Measurements from ENCODE around the gene ZBTB38. TPM values are rescaled to one million over a fixed set of nuclear protein-coding genes. Genes with fewer than 3 reads are reported as not detected.

The ZBTB38 gene
- total RNA-seq, 6 experiments from 2014 or later: 146 to 172 (median 158) TPM

GRCh38 chr3:141370065-141370533 is 1.8 kb downstream of the ZBTB38 start:
- H3K9me3 Mint-ChIP-seq: peaks cover 21% of the 10 kb centered on the region
- peak overlapping the region; percentile 86 for H3K4me3 Mint-ChIP-seq
- peaks cover 3% of the 10 kb centered on the region for H3K27me3 Mint-ChIP-seq (ENCODE audit: insufficient read depth)
- peak; percentile 73 for DNase-seq
- H3K4me1 Mint-ChIP-seq (ENCODE audit: low read depth): peaks cover 94% of the 10 kb centered on the region
- TF ChIP-seq CTCF (IDR thresholded peaks at IDR 0.05): peak; percentile 16; the same call in 1 of the 2 replicates
- peak overlapping the region; percentile 100 for H3K27ac Mint-ChIP-seq
- peaks cover 60% of the 10 kb centered on the region for H3K36me3 Mint-ChIP-seq (ENCODE audit: low read depth)

GRCh38 chr3:141371882-141372281 is 3.6 kb downstream of the ZBTB38 start:
- DNase-seq: no peak
- H3K9me3 Mint-ChIP-seq: peaks cover 21% of the 10 kb centered on the region
- peak overlapping the region; percentile 71 for H3K27ac Mint-ChIP-seq
- H3K4me1 Mint-ChIP-seq (ENCODE audit: low read depth): peaks cover 92% of the 10 kb centered on the region
- TF ChIP-seq CTCF (IDR thresholded peaks at IDR 0.05): no peak
- H3K27me3 Mint-ChIP-seq (ENCODE audit: insufficient read depth): peaks cover 2% of the 10 kb centered on the region; the same call in 1 of the 2 replicates
- H3K36me3 Mint-ChIP-seq (ENCODE audit: low read depth): peaks cover 78% of the 10 kb centered on the region
- H3K4me3 Mint-ChIP-seq: no peak overlapping the region

GRCh38 chr3:141372656-141373055 is 4.4 kb downstream of the ZBTB38 start:
- no peak for TF ChIP-seq CTCF (IDR thresholded peaks at IDR 0.05)
- H3K4me3 Mint-ChIP-seq: no peak overlapping the region; the same call in 1 of the 2 replicates
- no peaks in the 10 kb centered on the region; the same call in 1 of the 2 replicates for H3K27me3 Mint-ChIP-seq (ENCODE audit: insufficient read depth)
- H3K9me3 Mint-ChIP-seq: peaks cover 21% of the 10 kb centered on the region
- DNase-seq: no peak
- H3K4me1 Mint-ChIP-seq (ENCODE audit: low read depth): peaks cover 87% of the 10 kb centered on the region
- H3K27ac Mint-ChIP-seq: peak overlapping the region; percentile 70
- H3K36me3 Mint-ChIP-seq (ENCODE audit: low read depth): peaks cover 81% of the 10 kb centered on the region

GRCh38 chr3:141373232-141373631 is 4.9 kb downstream of the ZBTB38 start:
- Mint-ChIP-seq H3K9me3 (peaks cover 21% of the 10 kb centered on the region), H3K27me3 (ENCODE audit: insufficient read depth) (no peaks in the 10 kb centered on the region; the same call in 1 of the 2 replicates), H3K36me3 (ENCODE audit: low read depth) (peaks cover 87% of the 10 kb centered on the region), H3K4me1 (ENCODE audit: low read depth) (peaks cover 81% of the 10 kb centered on the region), H3K27ac (peak overlapping the region; percentile 70), H3K4me3 (no peak overlapping the region)
- no peak for TF ChIP-seq CTCF (IDR thresholded peaks at IDR 0.05)
- no peak for DNase-seq

DNA sequence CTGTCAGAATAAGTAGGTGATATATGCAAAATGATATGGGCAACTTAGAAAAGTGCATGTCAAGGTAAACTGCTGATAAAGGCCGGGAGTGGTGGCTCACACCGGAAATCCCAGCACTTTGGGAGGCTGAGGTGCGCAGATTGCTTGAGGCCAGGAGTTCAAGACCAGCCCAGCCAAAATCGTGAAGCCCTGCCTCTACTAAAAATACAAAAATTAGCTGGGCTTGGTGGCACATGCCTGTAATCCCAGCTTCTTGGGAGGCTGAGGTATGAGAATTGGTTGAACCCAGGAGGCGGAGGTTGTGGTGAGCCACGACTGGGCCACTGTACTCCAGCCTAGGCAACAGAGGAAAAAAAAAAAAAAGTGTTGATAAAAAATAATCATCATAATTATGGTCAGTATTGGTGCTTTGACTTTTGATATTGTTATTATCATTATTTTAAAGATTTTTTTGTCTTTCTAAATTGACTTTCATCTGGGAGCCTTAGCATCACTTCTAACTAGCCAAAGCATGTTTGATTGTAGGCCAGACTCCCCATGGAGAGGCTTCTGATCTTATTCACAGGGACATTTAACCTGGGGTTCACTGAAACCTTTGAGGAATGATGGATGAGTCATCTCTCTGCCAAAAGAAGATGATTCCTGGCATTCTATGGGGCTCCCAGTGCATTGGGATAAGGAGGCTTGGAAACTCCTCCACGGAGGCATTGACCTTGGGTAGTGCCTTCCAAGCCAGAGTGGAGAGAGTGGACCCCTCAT is 5.6 kb downstream of the ZBTB38 start:
- Mint-ChIP-seq H3K36me3 (ENCODE audit: low read depth) (peaks cover 90% of the 10 kb centered on the region), H3K27me3 (ENCODE audit: insufficient read depth) (no peaks in the 10 kb centered on the region; the same call in 1 of the 2 replicates), H3K4me3 (no peak overlapping the region), H3K27ac (peak overlapping the region; percentile 70), H3K9me3 (peaks cover 16% of the 10 kb centered on the region), H3K4me1 (ENCODE audit: low read depth) (peaks cover 81% of the 10 kb centered on the region)
- peak; percentile 66 for DNase-seq
- TF ChIP-seq CTCF (IDR thresholded peaks at IDR 0.05): no peak

All from HFFc6 (cell line).